Nephron (organoid): Measurements from ENCODE around the gene MYOC.

Experiments used
- H3K27ac Mint-ChIP-seq, 3 experiments: 2 replicates each; pipeline ENCODE4 v1.8.0; 2020; ENCODE audit warnings: mixed read lengths in 3 of 3, mild to moderate bottlenecking in 2 of 3, moderate library complexity in 1 of 3
- H3K27me3 Mint-ChIP-seq: 2 replicates; pipeline ENCODE4 v1.8.0; 2021; ENCODE audit warnings: low read depth, mild to moderate bottlenecking, moderate library complexity, mixed read lengths
- H3K36me3 Mint-ChIP-seq: 2 replicates; pipeline ENCODE4 v1.8.0; 2020; ENCODE audit warnings: low read depth, mixed read lengths
- H3K4me1 Mint-ChIP-seq: 2 replicates; pipeline ENCODE4 v1.8.0; 2020; ENCODE audit warnings: mixed read lengths
- H3K4me3 Mint-ChIP-seq, 3 experiments: 2 replicates each; pipeline ENCODE4 v1.8.0; 2020; ENCODE audit warnings: mild to moderate bottlenecking in 3 of 3, mixed read lengths in 3 of 3, moderate library complexity in 2 of 3
- H3K9me3 Mint-ChIP-seq: 2 replicates; pipeline ENCODE4 v1.8.0; 2020; ENCODE audit warnings: mixed read lengths
- CTCF ChIP-seq, 3 experiments: fragments of 200-600 bp; sonication (generic); IDR thresholded peaks; one replicate each; pipeline ENCODE4 v1.5.0; 2021; ENCODE audit warnings: antibody characterized with exemption in 3 of 3; ENCODE audit not compliant: unreplicated experiment in 3 of 3

MYOC gene

GRCh38 chr1:171590022-171590421 lies 62.5 kb downstream of the MYOC start:
- Mint-ChIP-seq H3K9me3 (no peaks in the 10 kb centered on the region), H3K27me3 (no peaks in the 10 kb centered on the region), H3K27ac (no peak overlapping the region), H3K36me3 (peaks cover 74% of the 10 kb centered on the region), H3K4me1 (no peaks in the 10 kb centered on the region), H3K4me3 (no peak overlapping the region)
- TF ChIP-seq CTCF (IDR thresholded peaks at IDR 0.05; ENCODE audit: unreplicated experiment in 3 of 3), result no peak

DNA sequence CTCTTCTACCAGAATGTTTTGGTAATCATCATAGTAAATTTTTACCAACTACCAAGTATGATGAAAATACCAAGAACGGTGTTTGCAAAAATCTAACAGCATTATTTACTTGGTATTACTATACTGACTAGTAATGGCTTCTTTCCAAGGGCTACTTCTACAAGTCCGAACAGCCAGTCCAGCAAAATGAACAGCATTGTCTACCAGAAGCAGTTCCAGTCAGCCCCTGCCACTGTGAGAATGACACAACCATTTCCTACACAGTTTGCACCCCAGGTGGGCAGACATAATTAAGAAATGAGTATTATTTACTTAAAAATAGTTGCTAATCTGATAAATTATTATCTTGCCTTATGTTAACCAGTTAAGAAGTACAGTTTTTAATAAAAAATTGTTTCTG lies 64.3 kb downstream of the MYOC start:
- no peaks in the 10 kb centered on the region for H3K4me1 Mint-ChIP-seq
- no peaks in the 10 kb centered on the region for H3K9me3 Mint-ChIP-seq
- no peak overlapping the region for H3K27ac Mint-ChIP-seq
- peaks cover 86% of the 10 kb centered on the region for H3K36me3 Mint-ChIP-seq
- TF ChIP-seq CTCF (IDR thresholded peaks at IDR 0.05; ENCODE audit: unreplicated experiment in 3 of 3), result no peak
- no peak overlapping the region for H3K4me3 Mint-ChIP-seq
- no peaks in the 10 kb centered on the region for H3K27me3 Mint-ChIP-seq

GRCh38 chr1:171585715-171586114 lies 66.8 kb downstream of the MYOC start:
- H3K27me3 Mint-ChIP-seq, result no peaks in the 10 kb centered on the region
- H3K9me3 Mint-ChIP-seq, result no peaks in the 10 kb centered on the region
- no peak overlapping the region for H3K4me3 Mint-ChIP-seq
- H3K36me3 Mint-ChIP-seq, result peaks cover 77% of the 10 kb centered on the region
- no peak overlapping the region for H3K27ac Mint-ChIP-seq
- no peaks in the 10 kb centered on the region for H3K4me1 Mint-ChIP-seq
- TF ChIP-seq CTCF (IDR thresholded peaks at IDR 0.05; ENCODE audit: unreplicated experiment in 3 of 3), result no peak
